Activated CD4-positive, alpha-beta T cell treated with anti-CD3 and anti-CD28 coated beads for 24 hours (primary cell): ENCODE data around the gene RGS3.

Experiments
- DNase-seq, 2 donors: peaks; one replicate each; pipeline ENCODE4 v3.0.0-alpha.2; 2020; ENCODE audit warnings: low read depth in 2 of 2

Gene RGS3

GRCh38 chr9:113618836-113619490 is 155.4 kb downstream of the RGS3 start:
- DNase-seq = no peak

DNA sequence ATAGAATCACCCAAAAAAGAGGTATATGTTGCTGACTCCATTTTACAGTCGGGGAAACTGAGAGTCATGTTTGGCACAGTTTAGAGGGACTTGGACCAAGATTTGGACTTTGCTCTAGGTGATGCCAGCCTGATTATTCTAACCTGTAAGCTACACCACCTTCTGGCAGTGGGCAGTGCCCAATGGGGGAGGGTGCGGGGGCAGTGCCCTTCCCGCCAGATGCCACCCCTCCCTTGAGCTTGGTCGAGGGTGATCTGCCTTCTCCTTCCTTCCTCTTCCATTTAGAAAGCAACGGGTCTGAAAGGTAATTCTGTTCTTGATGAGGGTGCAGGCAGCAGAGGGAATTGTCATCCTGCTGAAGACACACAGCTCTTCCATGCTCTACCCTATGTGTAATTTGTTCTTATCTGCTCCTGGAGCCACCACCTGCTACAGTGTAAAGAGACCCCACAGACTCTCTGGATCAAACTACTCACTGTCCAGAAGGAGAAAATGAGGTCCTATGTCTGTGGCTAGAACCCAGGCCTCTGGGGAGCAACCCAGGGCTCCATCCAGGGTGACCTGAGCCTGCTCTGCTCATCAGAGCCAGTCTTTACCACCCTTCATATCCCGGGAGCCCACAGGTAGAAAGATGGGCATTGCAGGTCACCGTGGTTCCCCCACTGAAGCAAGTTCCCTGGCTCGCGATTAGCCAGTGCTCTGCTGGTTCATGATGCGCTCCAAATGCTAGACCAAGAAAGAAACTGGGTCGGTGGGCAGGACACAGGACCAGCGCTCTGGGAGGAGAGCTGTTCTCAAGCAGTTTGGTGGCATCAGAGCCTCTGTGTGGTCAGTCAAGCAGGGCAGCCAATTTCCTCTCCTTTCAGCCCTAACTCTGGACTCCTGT is 156.2 kb downstream of the RGS3 start:
- DNase-seq = no peak

DNA sequence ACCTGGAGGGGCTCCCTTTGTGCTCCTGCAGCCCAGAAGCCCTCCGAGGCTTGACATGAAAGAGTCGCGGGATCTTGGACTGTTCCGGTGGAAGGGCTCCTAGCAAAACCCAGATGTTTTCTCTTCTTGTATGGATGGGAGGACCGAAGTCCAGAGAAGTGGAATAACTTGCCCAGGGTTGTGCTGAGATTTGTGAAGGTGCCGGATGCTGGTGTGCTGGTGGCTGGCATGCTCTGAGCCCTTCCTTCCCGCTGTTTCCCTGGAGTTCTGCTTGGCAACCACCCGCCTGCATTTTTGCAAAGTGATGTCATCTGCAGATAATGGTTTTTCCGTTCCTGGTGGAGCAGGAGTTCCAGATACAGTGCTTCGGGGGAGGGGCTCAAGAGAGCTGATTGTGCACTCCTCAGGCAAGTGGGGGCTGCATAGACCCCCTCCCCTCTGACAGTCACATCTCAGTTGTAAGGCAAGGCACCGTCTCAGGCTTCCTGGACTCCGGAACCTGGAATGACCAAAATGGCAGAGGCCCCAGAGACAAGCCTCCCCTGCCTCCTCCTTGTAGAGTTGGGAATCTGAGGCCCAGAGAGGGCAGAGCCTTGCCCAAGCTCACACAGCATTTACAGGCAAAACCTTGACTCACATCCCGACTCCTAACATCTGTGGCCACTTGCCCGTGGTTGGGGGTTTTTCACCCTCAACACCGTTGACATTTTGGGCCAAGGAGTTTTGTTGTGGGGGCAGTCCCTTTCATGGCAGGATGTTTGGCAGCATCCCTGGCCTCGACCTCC is 157.0 kb downstream of the RGS3 start:
- DNase-seq = peak in 1 of 2 donors; percentile 23

- DNase-seq = no peak
These were observed 157.8 kb downstream of the RGS3 start for GRCh38 chr9:113621309-113621791.

GRCh38 chr9:113621980-113622379 is 158.5 kb downstream of the RGS3 start:
- DNase-seq = no peak

DNA sequence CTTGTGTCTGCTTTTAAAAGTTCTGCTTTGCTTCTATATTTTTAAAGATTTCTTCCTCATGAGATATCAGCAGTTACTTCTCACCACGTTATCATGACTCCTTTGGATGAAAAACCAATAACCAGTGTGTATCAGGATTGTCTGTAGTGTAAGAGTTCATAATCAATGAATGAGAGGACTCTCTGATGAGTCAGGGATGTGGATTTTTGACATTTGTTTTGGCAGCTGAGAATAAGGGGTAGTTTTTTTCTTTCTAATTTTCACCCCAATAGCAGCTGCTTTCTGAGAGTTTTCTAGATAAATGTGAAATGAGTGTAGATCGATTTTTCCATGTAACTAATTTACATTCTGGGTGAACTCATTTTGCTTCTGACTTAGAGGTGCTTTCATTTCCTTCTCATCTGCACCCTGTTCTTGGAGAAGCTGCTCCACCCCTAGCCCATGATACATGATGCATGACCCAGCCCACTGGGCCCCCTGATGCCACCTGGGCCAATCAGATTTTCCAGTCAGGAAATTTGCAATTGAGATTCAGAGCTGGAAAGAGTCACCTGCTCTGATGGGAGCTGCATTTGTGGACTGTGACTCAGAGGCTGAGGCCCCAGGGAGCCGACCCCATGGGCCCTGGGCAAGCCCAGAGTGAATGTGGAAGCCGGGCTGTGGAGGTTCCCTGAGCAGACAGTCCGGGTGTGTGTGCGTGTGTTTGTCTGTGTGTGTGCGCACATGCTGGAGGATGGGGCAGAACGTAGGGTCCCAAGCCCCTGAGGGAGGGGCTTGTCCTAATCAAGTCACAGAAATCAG is 159.3 kb downstream of the RGS3 start:
- peak; percentile 39 to 57 for DNase-seq

- DNase-seq = no peak
These were observed 160.4 kb downstream of the RGS3 start for GRCh38 chr9:113623851-113624485.

- no peak for DNase-seq
These were observed 161.2 kb downstream of the RGS3 start for GRCh38 chr9:113624721-113625120.

DNA sequence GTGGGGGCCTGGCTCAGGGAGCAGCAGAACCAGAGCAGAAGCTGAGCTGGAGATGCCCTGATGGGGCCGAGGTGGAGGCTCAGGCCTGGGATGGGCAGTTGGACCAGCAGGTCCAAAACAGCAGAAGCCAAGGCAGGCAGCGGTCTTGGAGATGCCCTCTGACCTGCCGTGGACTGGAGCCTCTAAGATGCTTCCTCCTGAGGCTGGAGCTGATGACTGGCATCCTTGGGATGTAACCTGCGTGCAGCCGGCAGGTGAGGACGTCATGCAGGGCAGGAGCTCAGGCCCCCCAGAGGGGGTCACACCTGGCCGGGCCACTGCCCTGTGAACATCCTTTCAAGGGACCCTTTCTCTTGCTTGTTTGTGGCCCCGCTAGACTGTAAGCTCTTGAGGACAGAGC is 162.0 kb downstream of the RGS3 start:
- DNase-seq = no peak

DNA sequence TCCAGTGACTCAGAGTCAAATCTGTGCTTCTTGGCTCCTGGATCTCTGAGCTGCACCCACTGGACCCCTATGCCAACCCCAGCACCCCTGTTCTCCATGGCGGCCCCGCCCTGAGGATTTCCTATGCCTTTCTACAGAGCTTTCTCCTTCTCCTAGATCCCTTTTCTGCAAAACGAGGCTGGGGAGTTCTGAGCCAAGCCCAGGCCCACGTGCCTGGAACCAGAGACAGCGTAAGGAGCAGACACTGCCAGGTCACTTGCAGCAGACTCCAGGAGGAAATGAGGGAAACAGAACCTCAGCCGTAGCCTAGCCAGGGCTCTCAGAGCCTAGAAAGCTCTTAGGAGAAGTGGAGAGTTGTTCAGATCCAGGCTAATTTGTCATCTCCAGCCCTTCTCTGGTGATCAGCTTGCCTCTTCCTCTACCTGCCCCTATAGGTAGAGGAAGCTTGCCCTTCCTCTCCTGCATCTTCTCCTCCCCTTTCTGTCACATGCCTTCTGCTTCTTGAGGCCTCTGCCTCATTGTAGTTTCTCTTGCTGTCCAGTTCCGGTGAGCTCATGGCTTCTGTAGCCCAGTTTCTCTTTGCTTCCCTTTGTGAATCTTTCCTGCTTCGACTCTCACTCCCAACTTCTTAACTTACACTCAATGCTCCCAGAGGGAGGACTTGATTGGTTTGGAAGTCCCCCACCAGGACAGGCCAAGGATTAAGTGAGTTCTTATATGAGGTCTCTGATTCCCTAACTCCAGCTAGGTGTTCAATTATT is 163.4 kb downstream of the RGS3 start:
- DNase-seq = no peak

- no peak for DNase-seq
These were observed 165.1 kb downstream of the RGS3 start for GRCh38 chr9:113628621-113629020.

DNA sequence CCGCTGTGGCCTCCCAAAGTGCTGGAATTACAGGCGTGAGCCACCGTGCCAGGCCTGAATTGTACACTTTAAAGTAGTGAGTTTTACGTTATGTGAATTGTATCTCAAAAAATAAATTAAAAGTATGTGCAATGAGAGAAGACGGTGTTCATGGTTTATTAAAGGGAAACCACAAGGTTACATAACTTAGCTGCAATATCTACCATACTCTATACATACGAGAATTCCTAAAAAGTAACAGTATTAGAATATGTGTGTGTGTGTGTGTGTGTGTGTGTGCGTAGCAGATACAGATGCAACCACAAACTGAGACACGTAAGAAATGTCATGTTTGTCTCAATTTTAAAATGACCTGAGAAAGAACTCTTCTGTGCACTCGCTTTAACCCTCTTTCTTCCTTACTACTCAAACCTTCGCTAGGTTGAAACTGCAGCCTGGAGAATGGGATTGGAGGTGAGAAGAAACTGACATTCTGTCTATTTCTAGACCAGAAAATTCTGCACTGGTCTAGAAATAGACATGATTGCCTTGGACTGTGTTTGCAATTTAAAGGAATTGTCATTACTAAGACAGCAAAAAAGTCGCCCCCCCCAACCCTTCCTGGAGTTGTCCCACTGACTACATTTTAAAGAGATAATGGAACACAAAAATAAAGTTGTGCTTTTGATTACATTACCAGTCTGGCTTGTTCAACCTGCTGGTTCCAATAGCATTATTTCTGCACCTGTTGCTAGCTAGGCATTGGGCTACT is 167.0 kb downstream of the RGS3 start:
- DNase-seq = no peak

- no peak for DNase-seq
These were observed 167.7 kb downstream of the RGS3 start for GRCh38 chr9:113631137-113631765.

DNA sequence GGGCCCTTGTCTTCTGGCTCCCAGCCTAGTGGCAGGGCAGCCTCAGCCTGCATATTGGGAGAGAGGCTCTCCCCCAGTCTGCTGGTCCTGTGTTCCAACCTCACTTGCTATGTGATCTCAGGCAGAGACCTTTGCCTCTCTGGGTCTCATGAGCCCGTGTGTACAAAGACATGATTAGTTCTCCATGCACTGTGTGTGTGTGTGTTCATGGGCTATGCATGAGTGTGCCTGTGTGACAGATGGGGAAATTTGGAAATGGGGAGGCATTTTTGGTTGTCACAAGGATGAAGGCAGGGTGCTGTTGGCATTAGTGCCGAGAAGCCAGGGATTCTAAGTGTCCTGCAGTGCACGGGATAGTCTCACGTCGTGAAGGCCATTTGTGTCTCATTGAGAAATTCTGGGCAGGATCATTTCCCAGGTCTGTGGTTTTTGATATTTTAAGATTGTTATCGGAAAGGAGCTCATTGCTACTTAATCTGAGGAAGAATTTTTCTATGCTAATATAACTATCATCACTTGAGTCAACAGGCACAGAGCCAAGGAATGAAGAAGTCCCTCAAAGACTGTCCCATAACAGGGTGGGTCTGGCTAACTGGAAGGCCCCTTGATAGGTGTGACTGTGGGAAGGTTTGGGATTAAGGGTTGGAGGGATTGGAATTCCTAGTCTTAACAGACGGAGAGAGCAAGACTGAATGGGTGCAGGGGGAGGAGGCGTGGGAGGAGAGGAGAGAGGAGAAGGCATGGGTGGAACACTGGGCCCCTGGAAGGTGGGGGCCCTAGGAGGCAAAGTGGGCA is 168.5 kb downstream of the RGS3 start:
- DNase-seq = no peak

DNA sequence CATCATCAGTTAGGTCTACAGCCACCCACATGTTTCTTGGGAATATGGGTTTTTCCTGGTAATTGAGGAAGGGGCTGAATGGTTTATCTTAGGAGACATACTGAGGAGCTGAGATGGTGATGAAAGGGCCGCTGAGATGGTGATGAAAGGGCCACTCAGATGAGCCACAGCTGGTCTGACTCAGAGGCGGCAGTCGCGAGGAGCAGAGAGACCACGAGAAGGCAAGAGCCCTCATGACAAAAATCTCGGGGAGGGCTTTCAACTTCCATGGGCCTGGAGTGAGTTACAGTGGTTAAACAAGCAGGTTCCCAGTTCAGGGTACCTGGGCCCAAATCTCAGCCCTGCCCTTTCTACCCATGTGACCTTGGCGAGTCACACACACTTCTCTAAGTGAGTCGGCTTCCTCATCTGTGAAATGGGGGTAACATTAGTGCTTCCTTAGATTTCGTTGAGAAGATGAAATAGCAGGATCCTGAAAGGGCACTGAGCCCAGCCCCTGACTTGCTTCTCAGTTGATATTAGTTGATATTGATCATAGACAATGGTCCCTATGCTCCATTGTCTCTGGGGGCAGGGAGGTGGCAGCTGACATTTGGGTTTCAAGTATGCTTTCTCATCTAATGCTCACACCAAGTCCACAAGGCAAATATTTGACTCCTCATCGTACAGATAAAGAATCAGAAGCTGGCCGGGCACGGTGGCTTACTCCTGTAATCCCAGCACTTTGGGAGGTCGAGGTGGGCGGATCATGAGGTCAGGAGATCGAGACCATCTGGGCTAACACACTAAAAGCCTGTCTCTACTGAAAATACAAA is 169.5 kb downstream of the RGS3 start:
- DNase-seq = no peak

DNA sequence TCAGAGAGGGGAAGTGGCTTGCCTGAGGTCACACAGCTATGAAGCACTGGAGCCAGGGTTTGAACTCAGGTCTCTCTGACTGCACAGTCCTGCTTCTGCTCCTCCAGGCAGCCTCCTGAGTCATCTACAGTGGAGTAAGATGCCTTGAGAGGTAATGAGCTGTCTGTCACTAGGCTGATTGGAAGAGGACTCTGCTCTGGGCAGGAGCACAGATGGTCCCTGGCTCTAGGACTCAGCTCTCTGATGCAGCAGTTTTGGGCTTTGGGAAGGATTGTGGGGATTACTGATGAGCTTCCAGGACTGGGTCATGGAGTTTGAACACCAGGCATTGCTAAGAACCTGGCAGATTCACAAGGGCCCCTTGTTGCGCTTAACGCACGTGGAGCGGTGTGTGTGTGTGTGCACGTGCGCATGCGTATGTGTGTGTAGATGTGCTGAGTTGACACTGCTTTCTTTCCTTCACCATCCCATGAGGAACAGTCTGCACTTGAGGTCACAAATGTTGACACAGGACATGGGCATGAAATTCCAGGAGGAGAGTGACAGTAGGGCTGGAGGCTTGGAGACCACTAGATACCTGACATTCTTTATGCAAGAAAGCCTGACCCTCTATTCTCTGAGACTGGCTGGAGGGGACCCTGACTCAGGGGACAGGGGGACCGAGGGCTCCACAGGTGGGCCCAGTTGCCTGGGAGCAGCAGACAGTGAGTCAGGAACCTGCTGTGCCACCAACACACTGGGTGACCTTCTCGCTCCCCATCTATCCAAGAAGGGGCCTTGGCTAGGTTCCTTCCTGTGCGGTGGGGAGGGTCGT is 170.5 kb downstream of the RGS3 start:
- DNase-seq = no peak
